HG02623 (cell line): ENCODE data around the gene GTPBP6.
"Not testable (repeated sequence)": the region's sequence is repeated elsewhere in the genome, so short reads cannot be mapped to it uniquely, and the experiment has no call there.

ENCODE experiments used
- ATAC-seq: cut with Tn5 transposase; IDR thresholded peaks from one replicate; pipeline ENCODE4 v1.9.1; 2021; ENCODE audit warnings: moderate library complexity; ENCODE audit not compliant: unreplicated experiment

Gene GTPBP6

DNA sequence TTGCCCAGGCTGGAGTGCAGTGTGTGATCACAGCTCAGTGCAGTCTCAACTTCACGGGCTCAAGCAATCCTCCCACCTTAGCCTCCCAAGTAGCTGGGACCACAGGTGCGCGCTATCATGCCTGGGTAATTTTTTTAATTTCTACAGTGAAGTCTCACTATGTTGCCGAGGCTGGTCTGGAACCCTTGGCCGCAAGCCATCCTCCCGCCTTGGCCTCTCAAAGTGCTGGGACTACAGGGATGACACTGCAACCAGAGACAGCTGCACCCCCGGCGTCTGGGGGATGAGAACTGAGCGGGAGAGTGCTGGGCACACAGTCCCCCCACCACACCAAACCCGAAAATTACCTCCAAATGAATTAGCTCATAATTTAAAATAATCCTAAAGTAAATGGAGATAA, 33.1 kb upstream of the GTPBP6 start:
- ATAC-seq = no peak

DNA sequence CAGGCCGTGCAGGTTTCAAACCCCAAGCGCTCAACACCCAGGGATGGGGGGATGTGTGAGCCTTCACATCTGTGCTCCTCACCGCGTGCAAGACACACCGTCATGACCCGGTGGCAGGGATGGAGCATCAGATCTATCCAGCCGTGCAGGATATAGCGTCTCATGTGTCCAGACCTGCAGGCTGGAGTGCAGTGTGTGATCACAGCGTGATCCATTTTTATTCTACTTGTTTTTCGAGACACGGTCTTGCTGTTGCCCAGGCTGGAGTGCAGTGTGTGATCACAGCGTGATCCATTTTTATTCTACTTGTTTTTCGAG, 32.7 kb upstream of the GTPBP6 start:
- ATAC-seq = not testable (repeated sequence)

DNA sequence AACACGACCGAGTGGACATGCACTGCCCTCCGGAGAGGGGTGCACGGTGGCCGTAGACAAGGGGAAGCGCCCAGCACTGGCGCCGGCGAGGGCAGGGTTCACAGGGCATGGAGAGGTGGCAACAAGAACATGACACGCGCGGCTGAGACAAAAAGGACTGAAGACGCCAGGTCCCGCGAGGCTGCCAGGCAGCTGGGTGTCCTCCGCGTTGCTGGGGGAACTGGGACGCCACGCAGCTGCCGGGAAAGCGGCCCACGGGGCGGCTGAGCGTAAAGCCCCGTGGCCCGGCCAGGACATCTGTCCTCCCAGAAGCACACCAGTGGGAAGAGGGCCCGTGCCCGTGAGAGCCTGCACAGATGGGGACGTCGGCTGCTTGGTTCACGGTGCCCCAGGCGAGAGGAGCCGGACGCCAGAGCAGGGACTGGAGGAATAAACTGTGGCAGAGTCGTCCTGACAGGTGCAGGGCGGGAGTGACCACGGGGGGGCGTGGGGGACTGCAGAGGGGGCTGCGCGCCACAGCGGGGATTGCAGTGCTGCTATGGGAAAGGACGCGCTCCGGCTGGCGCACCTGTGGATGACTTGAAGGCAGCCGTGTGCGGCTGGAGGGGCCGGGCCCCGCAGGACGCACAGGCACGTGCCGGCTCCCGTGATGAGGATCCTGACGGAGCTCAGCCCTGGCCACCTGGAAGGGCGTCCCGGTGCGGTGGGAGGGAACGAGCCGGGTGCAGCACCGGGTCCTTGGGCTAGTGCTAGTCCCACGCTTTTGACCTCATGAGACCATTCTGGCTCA, 32.1 kb upstream of the GTPBP6 start:
- no peak for ATAC-seq

DNA sequence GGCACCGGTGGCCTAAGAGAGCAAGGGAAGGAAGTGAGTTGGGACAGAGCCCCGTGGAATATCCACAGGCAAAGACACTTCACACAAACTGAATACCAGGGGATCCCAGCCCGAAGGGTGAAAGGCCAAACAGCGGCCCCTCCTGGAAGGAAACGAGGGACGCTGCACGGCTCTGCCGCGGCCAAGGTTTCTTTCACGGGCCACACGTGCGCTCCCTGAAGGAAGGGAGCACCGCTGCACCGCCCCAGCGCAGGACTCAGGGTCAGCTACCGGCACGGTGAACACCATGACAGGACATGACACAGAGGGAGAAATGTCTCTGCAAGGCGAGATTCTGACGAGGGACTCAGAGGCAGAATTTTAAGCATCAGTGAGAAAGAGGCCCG, 31.5 kb upstream of the GTPBP6 start:
- no peak for ATAC-seq

DNA sequence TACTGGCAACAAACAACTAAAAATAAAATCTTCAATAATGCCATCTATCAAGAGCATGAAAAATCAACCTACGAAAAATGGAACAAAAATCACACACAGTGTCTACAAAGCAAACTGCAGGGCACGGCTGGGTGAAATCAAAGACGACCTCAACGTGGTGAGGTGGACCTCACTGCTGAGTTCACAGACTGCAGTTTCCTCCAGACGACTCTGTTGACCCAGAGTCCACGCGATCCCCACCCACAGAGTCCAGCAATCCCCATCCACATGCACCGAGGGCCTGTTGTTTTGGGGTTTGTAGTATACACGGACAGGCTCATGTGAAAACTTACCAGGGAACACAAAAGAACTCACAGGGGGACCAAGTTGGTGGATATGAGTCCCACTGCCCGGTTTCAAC, 31.1 kb upstream of the GTPBP6 start:
- no peak for ATAC-seq

DNA sequence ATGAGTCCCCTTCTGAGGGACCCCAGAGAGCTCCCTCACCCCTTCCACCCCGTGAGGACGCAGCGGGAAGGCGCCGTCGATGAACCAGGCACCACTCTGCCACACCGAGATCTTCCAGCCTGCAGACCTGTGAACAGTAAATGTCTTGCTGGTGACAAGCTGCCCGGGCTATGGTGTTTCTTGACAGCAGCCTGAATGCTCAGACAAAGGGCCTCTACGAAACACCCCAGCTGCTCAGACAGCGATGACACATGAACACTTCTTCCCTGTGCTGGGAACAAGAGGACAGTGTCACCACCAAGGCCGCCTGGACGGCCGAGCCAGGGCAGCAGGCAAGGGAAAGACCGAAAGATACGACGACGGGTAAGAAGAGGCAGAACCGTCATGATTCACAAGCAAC, 30.6 kb upstream of the GTPBP6 start:
- ATAC-seq = no peak

DNA sequence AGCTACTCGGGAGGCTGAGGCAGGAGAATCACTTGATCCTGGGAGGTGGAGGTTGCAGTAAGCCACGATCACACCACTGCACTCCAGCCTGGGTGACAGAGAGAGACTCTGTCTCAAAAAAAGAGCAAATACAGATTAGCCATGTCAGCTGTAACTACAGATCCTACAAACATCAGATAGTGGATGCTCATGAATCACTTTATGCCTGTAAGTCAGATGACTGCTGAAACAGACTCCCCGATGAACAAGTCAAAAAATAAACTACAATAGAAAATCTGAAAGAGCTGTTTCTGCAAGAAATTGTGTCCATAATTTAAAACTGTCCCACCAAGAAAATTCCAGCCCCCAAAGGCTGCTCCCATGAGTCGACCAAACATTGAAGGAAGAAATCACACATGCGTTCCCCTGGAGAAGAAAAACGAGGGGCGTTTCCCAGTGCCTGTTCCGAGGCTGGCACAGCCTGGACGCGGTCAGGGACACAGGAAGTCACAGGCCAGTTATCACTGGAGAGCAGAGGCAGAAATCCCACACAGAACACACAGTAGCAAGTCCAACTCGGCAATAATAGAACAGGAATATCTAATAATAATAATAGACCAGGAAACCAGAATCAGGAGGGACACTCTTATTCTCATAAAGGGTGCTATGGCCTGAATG, 30.0 kb upstream of the GTPBP6 start:
- no peak for ATAC-seq

DNA sequence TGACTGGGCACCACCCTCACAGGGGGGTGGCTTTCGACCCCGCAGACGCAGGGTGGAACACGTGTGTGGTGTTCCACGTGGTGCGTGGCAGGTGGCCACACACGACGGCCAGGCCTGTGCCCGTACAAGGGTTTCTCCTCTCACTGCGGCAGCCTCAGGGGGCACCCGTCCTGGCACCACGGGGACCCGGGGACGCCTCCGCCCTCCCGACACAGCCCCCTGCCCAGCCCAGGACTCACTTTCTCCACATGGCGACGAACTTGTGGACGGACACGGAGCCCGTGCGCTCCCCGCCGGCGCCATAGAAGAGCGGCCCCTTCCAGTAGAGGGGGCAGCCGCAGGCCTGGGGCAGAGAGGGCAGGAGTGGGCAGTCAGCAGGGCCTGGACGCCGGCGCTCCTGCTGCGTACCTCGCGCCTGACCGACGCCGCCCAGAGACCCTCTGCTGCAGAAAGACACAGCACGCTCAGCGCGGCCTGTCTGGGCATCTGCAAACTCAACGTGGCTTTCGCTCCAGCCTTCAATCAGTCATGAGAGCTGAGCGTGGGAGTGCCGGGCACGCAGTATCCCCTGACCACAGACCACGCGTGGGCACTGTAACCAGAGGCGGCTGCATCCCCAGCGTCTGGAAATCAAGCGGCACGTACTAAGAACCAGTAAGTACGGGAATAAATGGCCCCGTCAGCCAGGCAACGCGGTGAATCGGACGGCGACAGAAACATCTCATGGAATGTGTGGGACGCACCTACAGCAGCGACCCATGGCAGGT, 28.9 kb upstream of the GTPBP6 start:
- ATAC-seq = no peak

DNA sequence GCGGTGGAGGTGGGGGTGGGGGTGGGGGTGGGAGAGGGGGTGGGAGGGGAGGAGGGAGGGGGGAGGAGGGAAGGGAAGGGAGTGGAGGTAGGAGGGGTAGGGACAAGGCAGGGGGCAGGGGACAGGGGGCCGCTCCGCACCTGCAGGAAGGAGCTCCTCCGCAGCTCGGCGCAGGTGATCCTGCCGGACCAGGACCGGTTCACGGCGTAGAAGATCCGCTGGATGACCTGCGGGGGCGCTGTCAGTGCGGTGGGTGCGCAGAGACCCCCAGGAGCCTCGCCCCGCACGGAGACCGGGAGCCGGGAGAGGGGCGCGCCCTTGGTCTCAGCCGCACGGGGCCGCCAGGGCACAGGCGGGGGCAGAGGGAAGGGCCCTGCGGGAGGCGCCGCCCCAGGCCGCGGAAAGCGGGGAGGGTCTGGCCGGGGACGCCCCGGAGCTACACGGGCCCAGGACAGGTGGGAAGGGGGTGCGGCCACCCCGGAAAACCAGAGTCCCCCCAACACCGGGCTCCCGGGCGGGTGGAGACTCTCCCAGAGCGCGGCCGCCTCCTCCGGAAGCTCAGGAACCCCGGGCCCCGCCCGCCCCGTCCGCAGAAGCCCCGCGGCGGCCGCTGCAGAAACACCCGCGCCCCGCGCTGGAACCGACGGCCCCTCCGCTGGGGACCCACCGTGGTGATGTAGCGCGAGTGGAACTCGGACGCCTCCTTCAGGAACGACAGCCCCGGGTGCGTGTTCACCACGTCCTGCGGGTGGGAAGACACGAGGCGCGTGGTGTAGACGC, 27.6 kb upstream of the GTPBP6 start:
- no peak for ATAC-seq

DNA sequence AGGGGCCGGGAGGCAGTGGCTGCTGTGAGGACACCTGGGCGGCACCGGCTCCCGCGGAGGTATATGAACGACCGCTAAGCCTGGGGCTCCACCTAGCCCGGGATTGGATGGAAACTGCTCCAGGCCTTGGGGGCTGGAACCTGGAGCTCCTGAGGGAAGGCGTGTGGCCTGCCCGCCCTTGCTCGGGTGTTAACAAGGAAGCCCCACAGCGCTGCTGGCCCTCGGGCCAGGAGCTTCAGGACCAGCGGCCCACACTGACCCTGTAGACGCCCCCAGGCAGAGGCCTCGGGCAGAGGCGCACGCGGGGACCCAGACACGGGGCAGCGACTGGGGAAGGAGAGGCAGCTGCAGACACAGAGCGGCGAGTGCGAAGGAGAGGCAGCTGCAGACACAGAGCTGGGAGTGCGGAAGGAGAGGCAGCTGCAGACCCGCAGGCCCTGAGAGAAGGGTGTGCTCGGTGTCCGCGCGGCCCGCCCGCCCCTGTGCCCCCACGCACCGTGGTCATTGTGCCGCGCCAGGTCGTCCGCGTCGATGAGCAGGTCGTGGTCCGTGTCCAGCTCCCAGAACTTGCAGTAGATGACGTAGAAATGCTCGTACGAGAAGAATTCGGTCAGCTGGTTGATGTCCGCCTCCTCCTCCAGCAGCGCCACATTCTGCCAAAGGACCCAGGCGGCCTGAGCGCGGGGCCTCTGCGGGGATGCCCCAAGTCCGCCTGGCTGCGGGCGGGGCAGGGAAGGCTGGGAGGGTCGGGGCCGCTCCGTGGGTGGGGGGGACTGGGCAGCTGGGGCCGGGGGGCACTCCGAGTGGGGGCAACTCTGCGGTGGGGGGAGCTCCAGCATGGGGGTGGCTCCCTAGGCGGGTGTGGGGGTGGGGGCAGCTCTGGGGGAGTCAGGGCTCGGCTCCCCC, 26.7 kb upstream of the GTPBP6 start:
- no peak for ATAC-seq

DNA sequence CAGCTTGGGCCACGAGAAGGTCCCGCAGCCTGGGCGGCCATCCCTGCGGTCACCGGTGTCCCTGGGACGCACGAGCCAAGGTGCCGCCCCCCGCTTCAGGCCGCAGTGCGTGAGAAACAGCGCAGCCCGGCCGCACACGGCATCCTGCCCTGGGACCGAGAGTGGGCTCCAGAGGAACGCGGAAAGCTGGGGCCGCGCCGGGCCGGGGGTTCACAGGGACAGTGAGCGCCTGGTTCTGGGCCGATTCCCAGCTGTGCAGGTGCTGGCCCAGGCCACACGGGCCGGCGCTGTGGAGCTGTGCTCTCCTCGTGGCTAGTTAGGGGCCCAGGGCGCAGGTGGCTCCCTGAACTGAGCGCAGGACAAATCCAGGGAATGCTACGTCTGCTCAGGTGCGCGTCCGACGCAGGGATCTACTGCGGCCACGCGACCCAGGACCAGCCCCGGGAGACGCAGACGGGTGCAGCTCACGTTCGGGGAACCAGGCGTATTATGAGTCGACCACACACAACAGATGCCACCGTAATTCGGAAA, 25.8 kb upstream of the GTPBP6 start:
- no peak for ATAC-seq

DNA sequence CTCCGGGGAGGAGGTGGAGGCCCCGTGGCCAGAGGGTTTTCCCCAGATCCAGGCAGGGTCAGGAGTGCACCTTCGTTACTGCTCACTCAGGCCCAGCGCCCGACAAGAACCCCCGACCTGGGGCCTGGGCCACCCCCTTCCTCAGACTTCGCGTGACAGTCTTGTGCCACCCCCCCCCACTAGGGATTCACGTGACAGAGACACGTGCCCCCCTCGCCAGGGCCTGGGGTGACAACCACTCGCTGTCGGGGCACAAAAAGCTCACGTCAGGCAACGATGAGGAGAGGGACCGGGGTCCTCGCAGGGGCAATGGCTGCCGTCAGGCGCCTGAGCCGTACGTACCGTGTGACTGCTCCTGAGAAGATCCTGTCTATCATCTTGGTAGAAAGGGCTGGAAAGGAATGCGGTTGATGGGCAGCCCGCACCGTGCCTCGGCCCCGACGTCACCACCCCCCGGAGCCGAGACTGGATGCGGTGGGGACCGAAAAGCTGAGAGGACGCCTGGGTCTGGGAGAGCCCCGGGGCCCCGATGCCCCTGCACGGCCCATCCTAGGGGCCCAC, 23.0 kb upstream of the GTPBP6 start:
- ATAC-seq = no peak

DNA sequence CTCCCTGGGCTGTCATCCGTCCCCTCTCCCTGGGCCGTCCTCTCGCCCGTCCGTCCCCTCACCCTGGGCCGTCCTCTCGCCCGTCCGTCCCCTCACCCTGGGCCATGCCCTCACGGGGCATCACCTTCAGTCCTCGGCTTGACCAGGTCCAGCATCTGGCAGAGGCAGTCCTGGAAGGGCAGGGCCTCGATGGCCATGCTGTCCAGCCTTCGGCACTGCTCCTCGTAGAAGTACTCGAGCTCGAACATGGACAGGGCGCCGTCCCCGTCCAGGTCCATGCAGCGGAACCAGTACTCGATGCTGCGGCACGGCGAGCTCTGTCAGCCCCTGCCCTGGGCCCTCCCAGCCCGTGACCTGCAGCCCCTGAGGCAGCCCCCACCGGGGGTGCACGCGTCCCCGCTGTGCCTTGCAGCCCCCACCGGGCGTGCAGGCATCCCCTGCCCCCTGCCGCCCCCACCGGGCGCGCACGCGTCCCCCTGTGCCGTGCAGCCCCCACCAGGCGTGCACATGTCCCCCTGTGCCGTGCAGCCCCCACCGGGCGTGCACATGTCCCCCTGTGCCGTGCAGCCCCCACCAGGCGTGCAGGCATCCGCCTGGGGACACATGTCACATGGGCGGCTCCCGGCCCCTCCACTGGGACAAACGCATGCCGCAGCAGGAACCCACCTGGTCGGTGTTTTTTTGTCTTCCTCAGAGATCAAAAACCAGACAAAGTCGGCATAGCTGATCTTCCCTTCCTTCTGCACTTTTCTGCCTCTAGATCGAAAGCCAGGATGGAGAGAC, 22.2 kb upstream of the GTPBP6 start:
- no peak for ATAC-seq

DNA sequence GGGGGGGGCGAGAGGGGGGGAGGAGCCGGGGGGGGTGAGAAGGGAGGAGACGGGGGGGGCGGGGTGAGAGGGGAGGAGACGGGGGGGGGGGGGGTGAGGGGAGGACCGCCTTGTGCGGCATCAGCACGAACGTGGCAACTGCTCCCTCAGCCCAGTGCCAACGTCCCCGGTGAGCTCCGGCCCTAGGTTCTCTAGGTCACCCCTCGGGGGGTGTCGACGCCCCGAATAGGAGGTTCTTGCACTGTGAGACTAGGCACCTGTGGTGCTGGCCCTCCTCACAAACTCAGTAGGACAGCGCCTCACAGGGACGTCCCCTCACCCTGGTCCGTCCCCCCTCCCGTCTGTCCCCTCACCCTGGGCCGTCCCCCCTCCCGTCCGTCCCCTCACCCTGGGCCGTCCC, 21.5 kb upstream of the GTPBP6 start:
- no peak for ATAC-seq

DNA sequence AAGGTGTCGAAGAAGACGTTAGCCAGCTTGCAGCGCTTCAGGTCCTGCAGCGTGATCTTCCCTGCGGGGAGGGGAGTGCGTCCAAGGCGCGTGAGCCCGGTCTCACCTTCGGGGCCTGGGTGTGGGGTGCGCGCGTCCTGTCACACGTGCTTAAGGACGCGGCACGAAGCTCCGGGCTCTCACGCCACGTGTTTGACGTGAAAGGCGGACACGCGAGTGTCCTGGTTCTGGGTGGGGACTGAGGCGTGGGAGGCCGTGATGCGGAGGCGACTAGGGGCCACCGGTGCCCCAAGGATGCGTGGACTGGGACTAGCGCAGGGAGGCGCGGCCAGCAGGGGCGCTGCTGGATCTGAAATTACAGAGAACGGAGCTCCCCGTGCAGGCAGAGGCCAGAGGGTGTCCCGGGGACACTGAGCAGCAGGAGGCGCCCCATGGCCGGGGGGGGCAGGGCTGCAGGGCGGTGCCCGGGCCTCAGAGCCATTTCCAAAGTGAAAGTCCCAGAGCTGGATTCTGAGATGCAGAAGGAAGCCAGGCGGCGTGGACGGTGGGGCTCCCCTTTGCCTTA, 20.3 kb upstream of the GTPBP6 start:
- no peak for ATAC-seq

DNA sequence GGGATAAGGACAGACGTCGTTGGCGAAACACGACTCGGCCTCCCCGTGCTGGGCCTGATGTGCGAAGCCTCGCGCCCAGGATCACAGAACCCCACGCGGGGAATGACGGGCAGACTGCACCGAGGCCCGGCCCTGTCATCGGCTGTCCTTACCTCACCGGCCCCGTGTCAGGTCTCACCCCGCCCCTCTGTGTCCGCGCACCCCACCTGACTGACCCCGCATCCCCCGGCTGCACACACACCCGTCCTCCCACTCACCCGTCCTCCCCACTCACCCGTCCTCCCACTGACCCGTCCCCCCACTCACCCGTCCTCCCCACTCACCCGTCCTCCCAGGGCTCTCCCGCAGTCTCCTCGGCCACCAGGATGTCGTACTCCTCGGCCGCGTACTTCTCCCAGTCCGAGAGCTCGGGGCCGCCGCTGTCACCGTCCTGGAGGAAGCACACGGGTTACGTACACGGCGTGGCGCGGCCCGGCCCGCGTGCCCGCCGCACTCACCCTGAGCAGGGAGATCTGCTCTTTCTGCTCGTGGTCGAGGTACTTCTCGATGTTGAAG, 19.8 kb upstream of the GTPBP6 start:
- no peak for ATAC-seq

DNA sequence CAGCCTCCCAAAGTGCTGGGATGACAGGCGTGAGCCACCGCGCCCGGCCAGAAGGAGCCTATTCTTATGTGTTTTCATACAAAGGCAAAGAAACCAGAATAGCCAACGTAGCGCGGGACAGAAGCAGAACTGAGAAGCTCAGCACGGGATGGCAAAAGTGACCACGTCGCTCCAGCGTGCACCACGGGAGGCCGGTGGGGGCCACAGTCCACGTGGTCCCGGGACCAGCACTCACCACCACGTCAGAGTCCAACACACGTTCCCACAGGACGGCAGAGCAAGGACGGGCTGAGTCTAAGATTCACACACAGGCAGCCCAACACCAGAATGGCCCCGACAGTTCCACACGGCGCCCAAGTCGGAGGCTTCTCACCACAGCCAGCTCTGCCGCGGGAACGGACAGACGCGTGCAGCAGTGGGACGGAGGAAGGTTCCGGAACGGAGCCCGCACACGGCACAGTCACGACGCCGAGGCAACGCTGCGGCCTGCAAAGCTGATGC, 18.8 kb upstream of the GTPBP6 start:
- ATAC-seq = no peak

DNA sequence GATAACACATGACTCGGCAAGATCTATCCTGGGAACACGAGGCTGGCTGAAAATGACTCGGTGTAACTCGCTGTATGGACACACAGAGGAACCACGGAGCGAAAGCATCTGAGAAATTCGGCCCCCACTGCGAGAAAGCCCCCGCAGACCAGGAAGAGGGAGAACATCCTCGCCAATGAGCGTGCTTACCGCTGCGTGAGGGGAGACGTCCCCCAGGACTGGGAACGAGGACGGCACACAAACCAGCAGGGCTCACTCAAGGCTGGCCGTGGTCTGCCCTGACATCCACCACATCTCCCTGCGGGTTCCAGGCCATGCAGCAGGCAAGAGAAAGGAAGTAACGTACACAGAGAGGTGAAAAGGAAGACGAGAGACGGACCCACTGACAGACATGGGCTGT, 17.6 kb upstream of the GTPBP6 start:
- no peak for ATAC-seq
